HG03354 (cell line): ENCODE results near the gene RCAN2.

Source experiments
- ATAC-seq: cut with Tn5 transposase; IDR thresholded peaks from one replicate; pipeline ENCODE4 v1.9.1; 2021; ENCODE audit warnings: mild to moderate bottlenecking; ENCODE audit not compliant: unreplicated experiment, poor library complexity, severe bottlenecking

Gene RCAN2

GRCh38 chr6:46501136-46502089 is 10.2 kb upstream of the RCAN2 start:
- no peak for ATAC-seq

GRCh38 chr6:46500382-46500781 is 9.1 kb upstream of the RCAN2 start:
- no peak for ATAC-seq

- ATAC-seq = peak; percentile 51
Observed at GRCh38 chr6:46491628-46492547, 639 bp upstream of the RCAN2 start.

DNA sequence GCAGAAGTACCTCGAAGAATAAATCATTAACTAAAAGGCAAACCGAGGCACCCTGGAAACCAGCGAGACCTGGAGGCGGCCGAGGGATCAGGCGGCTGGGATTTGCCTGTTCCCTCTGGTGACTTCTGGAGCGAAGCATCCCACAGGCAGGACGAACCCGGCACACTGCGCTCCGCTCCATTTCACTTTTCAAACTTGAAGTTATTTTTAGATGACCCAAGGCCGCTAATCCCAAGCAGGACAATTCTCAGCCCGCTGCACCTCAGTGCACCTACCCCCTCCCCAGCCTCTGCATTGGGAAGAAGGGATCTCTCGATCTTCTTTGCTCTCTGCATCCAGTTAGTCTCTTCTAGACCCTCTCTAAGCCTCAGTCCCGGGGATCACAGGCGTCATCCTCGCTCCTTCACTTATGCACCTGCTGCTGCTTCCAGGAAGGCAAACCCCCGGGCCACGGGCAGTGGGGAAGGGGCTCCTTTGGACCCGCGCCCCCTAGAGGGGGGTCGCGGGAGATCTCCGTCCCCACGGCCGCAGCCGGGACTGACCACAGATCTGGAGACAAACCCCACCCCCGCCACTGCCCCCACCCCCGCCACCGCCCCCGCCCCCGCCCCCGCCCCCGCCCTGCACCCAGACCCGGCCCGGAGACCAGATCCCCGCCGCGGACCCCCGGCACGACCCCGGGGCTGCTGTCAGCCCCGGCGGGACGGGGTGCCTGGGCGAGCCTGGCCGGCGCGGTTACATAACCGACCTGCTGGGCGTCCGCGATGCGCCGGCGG is 636 bp downstream of the RCAN2 start:
- no peak for ATAC-seq

GRCh38 chr6:46486181-46486580 is 5.1 kb downstream of the RCAN2 start:
- ATAC-seq = no peak

- no peak for ATAC-seq
Observed at GRCh38 chr6:46484081-46484820, 7.0 kb downstream of the RCAN2 start.

GRCh38 chr6:46476301-46476700 is 14.9 kb downstream of the RCAN2 start:
- ATAC-seq = no peak

- no peak for ATAC-seq
Observed at GRCh38 chr6:46473881-46474280, 17.4 kb downstream of the RCAN2 start.

- ATAC-seq = no peak
Observed at GRCh38 chr6:46472243-46472642, 19.0 kb downstream of the RCAN2 start.

- no peak for ATAC-seq
Observed at GRCh38 chr6:46469021-46469420, 22.2 kb downstream of the RCAN2 start.

- no peak for ATAC-seq
Observed at GRCh38 chr6:46468403-46469010, 22.7 kb downstream of the RCAN2 start.

- ATAC-seq = no peak
Observed at GRCh38 chr6:46466570-46466969, 24.7 kb downstream of the RCAN2 start.

DNA sequence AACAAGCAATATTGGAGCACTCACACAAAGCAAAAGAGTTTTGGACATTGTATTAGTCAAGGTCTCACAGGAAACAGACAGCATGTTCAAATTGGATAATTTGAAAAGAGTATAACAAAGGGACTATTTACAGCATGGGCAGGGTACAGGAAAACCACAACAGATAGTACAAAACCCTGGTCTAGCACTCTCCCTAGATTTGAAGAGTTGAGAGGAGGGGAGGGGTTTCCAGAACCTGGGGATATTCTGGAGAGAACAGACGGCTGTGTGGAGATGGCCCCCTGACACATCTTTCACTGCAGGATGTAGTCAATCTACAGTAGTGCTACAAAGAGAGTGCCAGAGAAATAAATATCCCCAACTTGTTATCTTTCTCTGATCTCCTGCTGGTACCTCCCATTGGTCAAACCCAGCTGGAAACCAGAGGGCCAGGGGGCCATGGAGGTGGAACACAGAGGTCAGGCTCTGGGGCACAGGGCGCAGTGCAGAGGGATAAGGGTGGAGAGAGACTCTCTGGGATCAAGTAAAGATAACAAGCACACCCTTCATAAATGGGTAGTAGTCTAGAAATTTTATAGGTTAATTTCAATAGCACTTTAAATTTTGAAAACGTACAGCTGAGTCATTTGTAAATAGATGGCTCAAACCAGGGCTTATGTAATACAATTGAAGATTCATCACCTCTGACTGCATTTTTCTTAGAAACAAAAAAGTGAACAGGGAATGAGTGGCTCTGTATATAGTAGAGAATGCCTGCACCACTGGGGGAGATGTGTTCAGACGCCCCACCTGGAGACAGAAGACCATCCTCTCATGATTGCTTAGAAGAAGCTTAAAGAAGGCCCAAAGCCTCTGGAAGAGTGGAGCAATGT is 25.7 kb downstream of the RCAN2 start:
- ATAC-seq = no peak

- ATAC-seq = no peak
Observed at GRCh38 chr6:46456297-46456696, 35.0 kb downstream of the RCAN2 start.

GRCh38 chr6:46454691-46455090 is 36.6 kb downstream of the RCAN2 start:
- no peak for ATAC-seq

- ATAC-seq = no peak
Observed at GRCh38 chr6:46453741-46454316, 37.4 kb downstream of the RCAN2 start.

DNA sequence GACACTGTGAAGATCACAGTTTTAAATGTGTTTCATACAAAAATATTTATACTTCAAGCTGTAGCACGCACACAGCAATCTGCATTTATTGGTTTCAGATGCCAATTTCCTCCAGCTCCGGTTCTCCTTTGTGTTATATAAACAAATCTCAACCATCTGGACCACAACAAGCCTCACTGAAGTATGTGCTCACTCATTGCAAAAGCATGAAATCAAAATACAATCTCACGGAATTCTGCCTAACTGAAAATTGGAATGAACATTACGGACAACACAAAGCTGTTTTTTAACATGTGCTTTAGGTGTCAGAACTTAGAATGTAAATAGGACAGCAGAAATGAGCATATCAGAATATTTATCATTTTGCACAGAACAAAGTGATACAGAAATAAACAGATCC is 38.0 kb downstream of the RCAN2 start:
- ATAC-seq = no peak
